ENCODE results near the gene CAMK2G. TPM values are rescaled to one million over a fixed set of nuclear protein-coding genes. Genes with fewer than 3 reads are reported as not detected.
A peak's percentile ranks its signal among the peaks of the same experiment; 100 is the strongest.

CAMK2G gene
- total RNA-seq, 3 donors from 2014 or later (not counting 1 experiment from before 2014, with no cell fraction given) = 53.6 to 73.8 (median 62.3) TPM

DNA sequence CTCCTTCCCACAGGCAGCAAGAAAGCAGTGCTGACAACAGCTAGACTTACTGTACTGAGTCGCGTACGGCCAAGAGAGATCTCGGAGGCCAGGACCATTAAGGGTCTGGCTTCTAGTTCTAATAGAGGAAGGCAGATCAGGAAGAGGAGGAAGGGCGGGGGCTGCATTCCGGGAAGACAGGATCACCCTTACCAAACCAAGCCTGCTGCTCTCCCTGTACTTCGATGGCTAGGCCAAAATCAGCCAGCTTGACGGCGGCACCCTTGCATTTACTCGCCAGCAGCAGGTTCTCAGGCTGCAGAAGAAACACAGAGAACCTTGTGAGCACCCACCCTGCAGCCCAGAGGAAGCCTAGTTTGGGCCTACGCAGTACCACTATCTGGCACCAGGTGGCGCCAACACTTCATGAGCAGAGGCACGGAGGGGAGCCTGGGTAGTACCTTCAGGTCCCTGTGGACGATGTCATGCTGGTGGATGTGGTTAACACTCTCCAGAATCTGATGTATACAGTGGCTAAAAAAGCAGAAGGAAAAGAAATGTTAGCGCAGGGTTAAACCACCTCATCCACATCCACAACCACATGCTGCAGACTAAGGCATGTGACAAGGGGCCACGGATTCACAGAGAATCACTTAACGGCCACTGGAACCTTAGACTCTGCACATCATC, 25.4 kb downstream of the CAMK2G start:
- peak; percentile 98 to 99 (median 99) for ATAC-seq
- peak overlapping the region; percentile 75 to 87 for H3K27ac Mint-ChIP-seq
- Histone ChIP-seq H3K4me3 (ENCODE audit: low read length) (no peak overlapping the region), H3K36me3 (ENCODE audit: control insufficient read depth, insufficient read depth, low read length) (peaks cover 58% of the 10 kb centered on the region), H3K27me3 (ENCODE audit: control insufficient read depth, insufficient read depth, low read length) (no peaks in the 10 kb centered on the region), H3K9me3 (ENCODE audit: control insufficient read depth, insufficient read depth, low read length) (no peaks in the 10 kb centered on the region), H3K27ac (ENCODE audit: low read length) (peak overlapping the region; percentile 27), H3K4me1 (ENCODE audit: control insufficient read depth, insufficient read depth, low read length) (peaks cover 18% of the 10 kb centered on the region)
- 26% methylated on average over 16 of the region's 17 CpGs for WGBS (ENCODE audit: insufficient coverage)
- H3K36me3 Mint-ChIP-seq = peaks cover 23% of the 10 kb centered on the region
- peak overlapping the region; percentile 79 for H3K4me3 Mint-ChIP-seq
- TF ChIP-seq, protein P1, sequence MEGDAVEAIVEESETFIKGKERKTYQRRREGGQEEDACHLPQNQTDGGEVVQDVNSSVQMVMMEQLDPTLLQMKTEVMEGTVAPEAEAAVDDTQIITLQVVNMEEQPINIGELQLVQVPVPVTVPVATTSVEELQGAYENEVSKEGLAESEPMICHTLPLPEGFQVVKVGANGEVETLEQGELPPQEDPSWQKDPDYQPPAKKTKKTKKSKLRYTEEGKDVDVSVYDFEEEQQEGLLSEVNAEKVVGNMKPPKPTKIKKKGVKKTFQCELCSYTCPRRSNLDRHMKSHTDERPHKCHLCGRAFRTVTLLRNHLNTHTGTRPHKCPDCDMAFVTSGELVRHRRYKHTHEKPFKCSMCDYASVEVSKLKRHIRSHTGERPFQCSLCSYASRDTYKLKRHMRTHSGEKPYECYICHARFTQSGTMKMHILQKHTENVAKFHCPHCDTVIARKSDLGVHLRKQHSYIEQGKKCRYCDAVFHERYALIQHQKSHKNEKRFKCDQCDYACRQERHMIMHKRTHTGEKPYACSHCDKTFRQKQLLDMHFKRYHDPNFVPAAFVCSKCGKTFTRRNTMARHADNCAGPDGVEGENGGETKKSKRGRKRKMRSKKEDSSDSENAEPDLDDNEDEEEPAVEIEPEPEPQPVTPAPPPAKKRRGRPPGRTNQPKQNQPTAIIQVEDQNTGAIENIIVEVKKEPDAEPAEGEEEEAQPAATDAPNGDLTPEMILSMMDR (IDR thresholded peaks at IDR 0.05) = peak; percentile 97
- H3K9me3 Mint-ChIP-seq = no peaks in the 10 kb centered on the region
- H3K4me1 Mint-ChIP-seq = peaks cover 16 to 22% of the 10 kb centered on the region in 2 donors
- peak; percentile 94 to 96 for DNase-seq
- H3K27me3 Mint-ChIP-seq (ENCODE audit: low read depth in 2 of 2) = no peaks in the 10 kb centered on the region
- intact Hi-C loops (cut with micrococcal nuclease) = loop anchor here (1.0 kb wide), 6 partner anchors 26 to 229 kb away; no protein-coding TSS in a partner anchor

DNA sequence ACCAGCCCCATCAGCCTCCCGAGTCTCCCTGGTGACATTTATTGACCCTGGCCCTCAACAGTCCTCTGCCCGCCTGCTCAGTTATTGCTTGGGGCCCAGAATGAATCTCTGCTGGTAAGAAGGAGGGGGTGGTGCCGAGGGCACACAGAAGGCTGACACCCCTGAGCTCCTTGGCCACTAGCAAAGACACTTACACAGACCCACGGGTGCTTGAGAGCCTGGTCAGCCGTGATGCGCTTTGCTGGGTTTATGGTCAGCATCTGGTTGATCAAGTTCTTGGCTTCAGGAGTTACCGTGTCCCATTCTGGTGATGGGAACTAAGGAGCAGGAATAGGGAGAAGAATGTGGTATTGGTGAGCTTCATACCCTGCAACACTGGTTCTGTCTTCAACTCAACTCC, 27.3 kb downstream of the CAMK2G start:
- no peaks in the 10 kb centered on the region for H3K9me3 Mint-ChIP-seq
- peaks cover 10 to 16% of the 10 kb centered on the region in 2 donors for H3K4me1 Mint-ChIP-seq
- H3K36me3 Mint-ChIP-seq = peaks cover 15% of the 10 kb centered on the region
- H3K27ac ChIP-seq (ENCODE audit: low read length) = no peak overlapping the region
- ATAC-seq = no peak
- intact Hi-C loops (cut with micrococcal nuclease) = no loop called here
- TF ChIP-seq, protein P1 (IDR thresholded peaks at IDR 0.05) = no peak
- H3K27me3 Mint-ChIP-seq (ENCODE audit: low read depth in 2 of 2) = no peaks in the 10 kb centered on the region
- H3K9me3 ChIP-seq (ENCODE audit: control insufficient read depth, insufficient read depth, low read length) = no peaks in the 10 kb centered on the region
- H3K27ac Mint-ChIP-seq = no peak overlapping the region
- DNase-seq = no peak
- peaks cover 18% of the 10 kb centered on the region for H3K4me1 ChIP-seq (ENCODE audit: control insufficient read depth, insufficient read depth, low read length)
- WGBS (ENCODE audit: insufficient coverage) = 97% methylated on average over 7 of the region's 7 CpGs
- no peak overlapping the region for H3K4me3 ChIP-seq (ENCODE audit: low read length)
- H3K36me3 ChIP-seq (ENCODE audit: control insufficient read depth, insufficient read depth, low read length) = peaks cover 56% of the 10 kb centered on the region
- H3K27me3 ChIP-seq (ENCODE audit: control insufficient read depth, insufficient read depth, low read length) = no peaks in the 10 kb centered on the region
- no peak overlapping the region for H3K4me3 Mint-ChIP-seq

DNA sequence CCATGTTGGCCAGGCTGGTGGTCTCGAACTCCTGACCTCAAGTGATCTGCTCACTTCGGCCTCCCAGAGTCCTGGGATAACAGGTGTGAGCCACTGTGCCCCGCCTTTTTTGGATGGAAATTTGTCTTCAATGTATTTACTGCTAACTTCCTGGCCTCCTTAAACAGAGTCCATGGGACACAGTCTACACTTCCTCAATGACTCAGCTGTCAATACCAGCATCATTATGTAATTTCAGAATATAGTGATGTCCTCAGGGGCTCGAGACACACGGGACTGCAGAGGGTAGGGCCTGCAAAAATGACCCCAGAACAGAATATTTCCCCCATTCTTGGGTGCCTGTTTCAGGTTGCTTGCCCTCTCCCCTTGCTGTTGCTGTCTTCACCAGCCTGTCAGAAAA, 31.1 kb downstream of the CAMK2G start:
- H3K9me3 ChIP-seq (ENCODE audit: control insufficient read depth, insufficient read depth, low read length) = no peaks in the 10 kb centered on the region
- TF ChIP-seq, protein P1 (IDR thresholded peaks at IDR 0.05) = no peak
- Mint-ChIP-seq H3K27me3 (ENCODE audit: low read depth in 2 of 2) (no peaks in the 10 kb centered on the region), H3K36me3 (peaks cover 12% of the 10 kb centered on the region), H3K9me3 (no peaks in the 10 kb centered on the region), H3K4me3 (no peak overlapping the region), H3K4me1 (no peaks in the 10 kb centered on the region), H3K27ac (peak overlapping the region in 1 of 2 donors; percentile 15)
- intact Hi-C loops (cut with micrococcal nuclease) = no loop called here
- 82% methylated on average over 5 of the region's 5 CpGs for WGBS (ENCODE audit: insufficient coverage)
- no peak for DNase-seq
- no peaks in the 10 kb centered on the region for H3K4me1 ChIP-seq (ENCODE audit: control insufficient read depth, insufficient read depth, low read length)
- peaks cover 72% of the 10 kb centered on the region for H3K36me3 ChIP-seq (ENCODE audit: control insufficient read depth, insufficient read depth, low read length)
- no peak overlapping the region for H3K4me3 ChIP-seq (ENCODE audit: low read length)
- H3K27ac ChIP-seq (ENCODE audit: low read length) = no peak overlapping the region
- no peak for ATAC-seq
- no peaks in the 10 kb centered on the region for H3K27me3 ChIP-seq (ENCODE audit: control insufficient read depth, insufficient read depth, low read length)

DNA sequence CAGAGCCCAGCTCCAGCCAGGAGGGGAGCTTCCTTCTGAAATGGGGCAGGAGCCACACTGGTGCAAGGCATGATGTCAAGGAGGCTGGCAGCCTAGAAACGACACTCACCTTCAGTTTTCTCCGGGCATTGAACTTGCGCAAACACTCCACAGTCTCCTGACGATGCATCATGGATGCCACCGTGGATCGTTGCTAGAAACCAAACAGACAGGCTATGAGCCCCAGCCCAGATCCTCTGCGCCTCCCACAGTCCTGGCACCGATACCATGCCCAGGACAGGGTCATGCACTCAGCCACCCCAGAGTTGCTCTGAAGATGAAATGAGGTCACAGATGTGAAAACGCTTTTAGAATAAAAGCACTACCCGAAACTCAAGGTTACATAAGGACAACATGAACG, 32.0 kb downstream of the CAMK2G start:
- 96% methylated on average over 11 of the region's 11 CpGs for WGBS (ENCODE audit: insufficient coverage)
- no peak overlapping the region for H3K27ac Mint-ChIP-seq
- no peaks in the 10 kb centered on the region for H3K4me1 Mint-ChIP-seq
- TF ChIP-seq, protein P1 (IDR thresholded peaks at IDR 0.05) = no peak
- no peak for DNase-seq
- ATAC-seq = no peak
- peaks cover 12% of the 10 kb centered on the region for H3K36me3 Mint-ChIP-seq
- intact Hi-C loops (cut with micrococcal nuclease) = no loop called here
- Histone ChIP-seq H3K4me3 (ENCODE audit: low read length) (no peak overlapping the region), H3K27me3 (ENCODE audit: control insufficient read depth, insufficient read depth, low read length) (no peaks in the 10 kb centered on the region), H3K9me3 (ENCODE audit: control insufficient read depth, insufficient read depth, low read length) (no peaks in the 10 kb centered on the region), H3K36me3 (ENCODE audit: control insufficient read depth, insufficient read depth, low read length) (peaks cover 72% of the 10 kb centered on the region), H3K4me1 (ENCODE audit: control insufficient read depth, insufficient read depth, low read length) (no peaks in the 10 kb centered on the region), H3K27ac (ENCODE audit: low read length) (no peak overlapping the region)
- H3K9me3 Mint-ChIP-seq = no peaks in the 10 kb centered on the region
- no peaks in the 10 kb centered on the region for H3K27me3 Mint-ChIP-seq (ENCODE audit: low read depth in 2 of 2)
- H3K4me3 Mint-ChIP-seq = no peak overlapping the region
